GM19240 (cell line): ENCODE results near the gene SLC30A5.
"Not testable (repeated sequence)": the region's sequence is repeated elsewhere in the genome, so short reads cannot be mapped to it uniquely, and the experiment has no call there.

Experiments used
- DNase-seq: peaks from one replicate; pipeline ENCODE4 v3.0.0; 2011; ENCODE audit warnings: low spot score; ENCODE audit not compliant: insufficient read length

SLC30A5 gene

DNA sequence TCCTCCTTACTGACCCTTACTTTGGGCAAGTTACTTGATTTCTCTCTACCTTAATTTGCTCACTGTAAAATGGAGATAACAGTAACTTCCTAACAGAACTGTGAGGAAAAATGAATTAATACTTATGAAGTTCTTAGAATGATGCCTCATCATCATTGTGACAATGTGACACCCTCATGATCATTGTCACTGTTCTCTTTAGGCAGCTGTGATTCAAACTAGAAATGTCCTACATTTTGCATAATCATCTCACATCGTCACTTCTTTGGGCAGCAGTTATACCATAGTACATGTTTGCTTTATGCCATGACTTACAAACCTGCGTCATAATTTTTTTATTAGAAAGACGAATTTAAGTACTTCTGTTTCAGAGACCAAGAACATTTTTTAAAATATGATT lies 9.7 kb downstream of the SLC30A5 start:
- no peak for DNase-seq

DNA sequence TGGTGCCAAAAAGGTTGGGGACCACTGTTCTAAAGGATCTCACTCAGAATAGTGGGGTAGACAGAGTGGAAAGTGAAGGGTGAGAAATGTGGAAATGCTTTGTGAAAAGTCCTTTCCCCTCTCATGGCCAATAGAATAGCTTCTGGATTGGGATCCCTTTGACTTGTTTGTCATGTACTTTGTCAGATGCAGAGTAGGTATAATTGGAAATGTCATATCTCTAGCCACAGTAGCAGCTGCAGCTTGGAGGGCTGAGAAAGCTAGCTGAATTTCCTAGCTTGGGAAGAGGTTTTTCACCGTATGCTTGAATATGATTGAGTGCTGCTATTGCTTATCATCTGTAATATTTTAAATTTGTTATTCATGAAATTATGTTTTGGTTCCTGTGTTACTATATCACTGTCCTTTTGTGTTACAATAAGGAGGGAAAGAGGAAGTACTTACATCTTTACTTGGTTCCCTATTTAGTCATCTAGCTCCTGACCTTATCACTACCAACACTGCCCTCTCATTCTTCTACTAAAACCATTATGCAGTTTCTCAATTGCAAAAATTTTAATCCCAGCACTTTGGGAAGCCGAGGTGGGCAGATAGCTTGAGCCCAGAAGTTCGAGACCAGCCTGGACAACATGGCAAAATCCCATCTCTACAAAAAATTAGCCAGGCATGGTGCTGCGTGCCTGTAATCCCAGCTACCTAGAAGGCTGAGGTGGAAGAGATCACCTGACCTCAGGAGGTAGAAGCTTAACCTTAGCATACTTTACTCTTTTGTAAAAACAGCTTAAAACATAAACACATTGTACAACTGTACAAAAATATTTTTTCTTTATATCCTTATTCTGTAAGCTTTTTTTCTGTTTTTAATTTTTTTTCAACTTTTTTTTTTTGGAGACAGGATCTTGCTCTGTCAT lies 12.4 kb downstream of the SLC30A5 start:
- DNase-seq = no peak

DNA sequence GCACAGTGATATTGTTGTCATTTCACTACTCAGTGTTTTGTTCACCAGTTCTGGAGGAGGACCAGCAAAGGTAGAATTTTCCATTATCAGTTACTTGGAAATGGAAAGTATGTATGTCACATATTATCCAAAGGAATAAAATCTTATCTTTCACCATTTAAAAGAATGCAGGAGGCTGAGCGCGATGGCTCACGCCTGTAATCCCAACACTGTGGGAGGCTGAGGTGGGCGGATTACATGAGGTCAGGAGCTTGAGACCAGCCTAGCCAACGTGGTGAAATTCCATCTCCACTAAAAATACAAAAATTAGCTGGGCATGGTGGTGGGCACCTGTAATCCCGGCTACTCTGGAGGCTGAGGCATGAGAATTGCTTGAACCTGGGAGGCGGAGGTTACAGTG lies 14.6 kb downstream of the SLC30A5 start:
- not testable (repeated sequence) for DNase-seq

DNA sequence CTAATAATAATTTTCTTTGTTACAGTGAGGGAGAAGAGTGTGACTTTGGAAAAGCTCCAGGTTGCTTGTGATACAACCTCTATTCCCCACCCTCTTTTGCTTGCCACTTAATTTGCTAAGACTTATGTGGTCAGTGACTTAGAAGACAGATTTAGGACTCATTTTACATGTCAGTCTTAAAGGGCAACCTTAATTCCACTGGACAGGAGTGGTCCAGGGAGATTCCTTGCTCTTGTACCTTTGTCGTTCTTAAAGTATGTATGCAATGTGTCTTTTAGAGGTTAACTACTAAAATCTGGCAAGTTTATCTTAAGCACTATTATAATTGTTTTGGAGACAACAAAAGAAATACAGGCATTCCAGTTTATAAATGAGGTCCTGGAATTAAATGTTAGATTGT lies 20.0 kb downstream of the SLC30A5 start:
- no peak for DNase-seq

- no peak for DNase-seq
Measured at GRCh38 chr5:69115526-69115925, 21.7 kb downstream of the SLC30A5 start.

DNA sequence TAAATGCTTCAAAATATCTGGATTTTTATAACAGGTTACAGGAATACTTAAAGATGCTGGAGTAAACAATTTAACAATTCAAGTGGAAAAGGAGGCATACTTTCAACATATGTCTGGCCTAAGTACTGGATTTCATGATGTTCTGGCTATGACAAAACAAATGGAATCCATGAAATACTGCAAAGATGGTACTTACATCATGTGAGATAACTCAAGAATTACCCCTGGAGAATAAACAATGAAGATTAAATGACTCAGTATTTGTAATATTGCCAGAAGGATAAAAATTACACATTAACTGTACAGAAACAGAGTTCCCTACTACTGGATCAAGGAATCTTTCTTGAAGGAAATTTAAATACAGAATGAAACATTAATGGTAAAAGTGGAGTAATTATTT lies 35.6 kb downstream of the SLC30A5 start:
- no peak for DNase-seq

DNA sequence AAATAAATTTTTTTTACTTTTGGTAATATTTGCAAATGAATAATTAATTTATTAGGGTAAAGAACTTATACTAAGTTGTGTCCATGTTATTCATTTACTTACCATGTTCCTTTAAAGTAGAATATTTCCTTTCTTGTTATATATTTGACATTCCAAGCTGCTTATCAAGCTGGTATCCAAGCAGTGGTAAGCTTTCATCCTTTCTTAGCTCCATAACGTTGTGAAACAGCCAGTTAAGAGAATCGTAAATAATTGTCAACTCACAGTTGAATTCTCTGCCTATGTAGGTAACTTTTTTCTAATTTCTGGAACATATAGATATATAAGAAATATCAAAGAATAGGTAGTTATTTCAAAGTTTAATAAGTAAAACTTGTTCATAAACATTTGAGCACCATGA lies 36.4 kb downstream of the SLC30A5 start:
- DNase-seq = no peak

GRCh38 chr5:69131304-69131703 lies 37.5 kb downstream of the SLC30A5 start:
- no peak for DNase-seq

GRCh38 chr5:69134126-69134525 lies 40.3 kb downstream of the SLC30A5 start:
- DNase-seq = no peak

DNA sequence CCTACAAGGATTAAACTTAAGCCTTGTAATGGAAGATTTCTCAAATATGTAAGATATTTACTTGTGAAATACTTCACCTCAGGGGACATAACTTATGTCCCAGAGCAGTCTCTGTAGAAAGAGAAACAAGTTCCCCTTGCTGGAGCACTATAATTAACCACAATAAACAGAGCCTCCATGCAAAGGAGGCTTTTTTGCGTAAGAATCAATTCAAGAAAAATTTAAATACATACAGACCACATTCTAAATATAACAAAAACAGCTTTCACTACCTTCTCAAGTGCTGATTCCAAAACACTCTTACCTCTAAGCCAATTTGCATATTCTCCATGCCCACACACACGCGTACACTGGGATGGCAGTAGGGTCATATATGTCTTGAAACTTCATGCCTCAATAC lies 42.5 kb downstream of the SLC30A5 start:
- peak; percentile 31 for DNase-seq

GRCh38 chr5:69137208-69137607 lies 43.4 kb downstream of the SLC30A5 start:
- not testable (repeated sequence) for DNase-seq

- no peak for DNase-seq
Measured at GRCh38 chr5:69137807-69138206, 44.0 kb downstream of the SLC30A5 start.

DNA sequence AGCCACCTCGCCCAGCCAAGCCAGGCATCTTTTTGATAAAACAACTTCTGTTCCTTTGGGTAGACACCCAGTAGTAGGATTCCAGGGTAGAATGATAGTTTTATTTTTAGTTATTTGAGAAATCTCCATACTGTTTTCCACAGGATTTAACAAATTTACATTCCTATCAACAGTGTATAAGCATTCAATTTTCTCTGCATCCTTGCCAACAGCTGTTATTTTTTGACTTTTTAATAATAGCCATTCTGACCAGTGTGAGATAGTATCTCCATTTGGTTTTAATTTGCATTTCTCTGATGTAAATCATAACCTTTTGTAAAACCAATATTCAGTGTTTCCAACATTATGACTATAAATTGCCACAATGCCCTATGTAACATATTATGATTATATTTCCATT lies 45.0 kb downstream of the SLC30A5 start:
- no peak for DNase-seq

- DNase-seq = not testable (repeated sequence)
Measured at GRCh38 chr5:69140239-69140638, 46.4 kb downstream of the SLC30A5 start.

DNA sequence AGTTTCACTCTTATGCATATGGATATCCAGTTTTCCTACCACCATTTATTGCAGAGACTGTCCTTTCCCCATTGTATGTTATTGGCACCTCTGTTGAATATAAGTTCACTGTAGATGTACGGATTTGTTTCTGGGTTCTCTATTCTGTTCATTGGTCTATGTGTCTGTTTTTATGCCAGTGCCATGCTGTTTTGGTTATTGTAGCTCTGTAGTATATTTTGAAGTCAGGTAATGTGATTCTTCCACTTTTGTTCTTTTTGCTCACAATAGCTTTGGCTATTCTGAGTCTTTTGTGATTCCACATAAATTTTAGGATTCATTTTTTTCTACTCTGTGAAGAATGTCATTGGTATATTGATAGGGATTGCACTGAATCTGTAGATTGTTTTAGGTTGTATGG lies 47.0 kb downstream of the SLC30A5 start:
- no peak for DNase-seq

GRCh38 chr5:69148576-69148975 lies 54.8 kb downstream of the SLC30A5 start:
- DNase-seq = not testable (repeated sequence)

GRCh38 chr5:69148981-69149675 lies 55.3 kb downstream of the SLC30A5 start:
- DNase-seq = no peak

DNA sequence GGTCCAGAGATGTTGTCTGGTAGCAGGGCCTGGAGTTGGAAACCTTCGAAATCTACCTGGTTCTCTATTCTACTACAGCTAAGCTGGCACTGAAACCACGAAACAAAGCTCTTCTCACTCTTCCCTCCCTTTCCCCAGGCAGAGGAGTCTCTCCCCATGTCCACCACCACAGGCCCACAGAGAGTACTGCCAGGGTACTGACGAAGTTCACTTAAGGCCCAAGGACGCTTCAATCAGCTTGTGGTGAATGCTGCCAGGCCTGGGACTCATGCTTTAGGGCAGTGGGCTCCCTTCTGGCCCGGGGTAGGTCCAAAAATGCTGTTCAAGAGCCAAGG lies 55.8 kb downstream of the SLC30A5 start:
- DNase-seq = no peak

GRCh38 chr5:69152731-69153130 lies 58.9 kb downstream of the SLC30A5 start:
- DNase-seq = no peak

DNA sequence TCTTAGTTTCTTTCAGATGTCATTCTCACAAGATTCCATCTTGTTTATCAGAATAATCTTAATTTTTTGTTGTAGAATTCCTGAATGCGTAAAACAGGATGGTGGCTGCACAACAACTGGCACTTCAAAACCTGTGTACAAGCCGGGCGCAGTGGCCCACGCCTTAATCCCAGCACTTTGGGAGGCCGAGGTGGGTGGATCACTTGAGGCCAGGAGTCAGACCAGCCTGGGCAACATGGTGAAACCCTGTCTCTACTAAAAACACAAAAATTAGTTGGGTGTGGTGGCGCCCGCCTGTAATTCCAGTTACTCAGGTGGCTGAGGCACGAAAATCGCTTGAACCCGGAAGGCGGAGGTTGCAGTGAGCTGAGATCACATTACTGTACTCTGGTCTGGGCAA lies 62.6 kb downstream of the SLC30A5 start:
- no peak for DNase-seq

GRCh38 chr5:69158039-69158438 lies 64.2 kb downstream of the SLC30A5 start:
- DNase-seq = no peak

GRCh38 chr5:69160651-69161050 lies 66.8 kb downstream of the SLC30A5 start:
- no peak for DNase-seq
